ENCODE data around the gene ZNF778.

The ZNF778 gene

GRCh38 chr16:89197633-89198416, 19.7 kb upstream of the ZNF778 start:
- ATAC-seq (ENCODE audit: low read depth) (no peak), DNase-seq (ENCODE audit: low spot score) (peak; percentile 66)
- no peak overlapping the region for H3K27ac ChIP-seq (ENCODE audit: poor library complexity, severe bottlenecking)
- no peaks in the 10 kb centered on the region for H3K9me3 ChIP-seq (ENCODE audit: severe bottlenecking)
- H3K36me3 ChIP-seq (ENCODE audit: low read depth), result no peaks in the 10 kb centered on the region
- no peak overlapping the region for H3K4me3 ChIP-seq (ENCODE audit: severe bottlenecking)
- peaks cover 24% of the 10 kb centered on the region for H3K27me3 ChIP-seq (ENCODE audit: insufficient read depth, poor library complexity, severe bottlenecking)
- no peak for TF ChIP-seq CTCF (IDR thresholded peaks at IDR 0.05; ENCODE audit: poor library complexity, severe bottlenecking)
- H3K4me1 ChIP-seq (ENCODE audit: insufficient read depth, poor library complexity, severe bottlenecking), result no peaks in the 10 kb centered on the region

GRCh38 chr16:89198417-89199240, 18.9 kb upstream of the ZNF778 start:
- Histone ChIP-seq H3K27ac (ENCODE audit: poor library complexity, severe bottlenecking) (no peak overlapping the region), H3K4me3 (ENCODE audit: severe bottlenecking) (no peak overlapping the region), H3K9me3 (ENCODE audit: severe bottlenecking) (no peaks in the 10 kb centered on the region), H3K36me3 (ENCODE audit: low read depth) (no peaks in the 10 kb centered on the region), H3K27me3 (ENCODE audit: insufficient read depth, poor library complexity, severe bottlenecking) (peaks cover 32% of the 10 kb centered on the region), H3K4me1 (ENCODE audit: insufficient read depth, poor library complexity, severe bottlenecking) (no peaks in the 10 kb centered on the region)
- no peak for TF ChIP-seq CTCF (IDR thresholded peaks at IDR 0.05; ENCODE audit: poor library complexity, severe bottlenecking)
- no peak for ATAC-seq (ENCODE audit: low read depth)
- peak; percentile 73 for DNase-seq (ENCODE audit: low spot score)

GRCh38 chr16:89199241-89200123, 18.0 kb upstream of the ZNF778 start:
- Histone ChIP-seq H3K36me3 (ENCODE audit: low read depth) (no peaks in the 10 kb centered on the region), H3K4me3 (ENCODE audit: severe bottlenecking) (no peak overlapping the region), H3K9me3 (ENCODE audit: severe bottlenecking) (no peaks in the 10 kb centered on the region), H3K27me3 (ENCODE audit: insufficient read depth, poor library complexity, severe bottlenecking) (peaks cover 39% of the 10 kb centered on the region), H3K4me1 (ENCODE audit: insufficient read depth, poor library complexity, severe bottlenecking) (no peaks in the 10 kb centered on the region), H3K27ac (ENCODE audit: poor library complexity, severe bottlenecking) (no peak overlapping the region)
- DNase-seq (ENCODE audit: low spot score) (peak; percentile 65), ATAC-seq (ENCODE audit: low read depth) (no peak)
- TF ChIP-seq CTCF (IDR thresholded peaks at IDR 0.05; ENCODE audit: poor library complexity, severe bottlenecking), result no peak

- Histone ChIP-seq H3K9me3 (ENCODE audit: severe bottlenecking) (no peaks in the 10 kb centered on the region), H3K4me1 (ENCODE audit: insufficient read depth, poor library complexity, severe bottlenecking) (no peaks in the 10 kb centered on the region), H3K27ac (ENCODE audit: poor library complexity, severe bottlenecking) (no peak within 1 kb of the TSS), H3K36me3 (ENCODE audit: low read depth) (no peaks in the 10 kb centered on the region), H3K27me3 (ENCODE audit: insufficient read depth, poor library complexity, severe bottlenecking) (peaks cover 39% of the 10 kb centered on the region), H3K4me3 (ENCODE audit: severe bottlenecking) (peak within 1 kb of the TSS; percentile 42)
- TF ChIP-seq CTCF (IDR thresholded peaks at IDR 0.05; ENCODE audit: poor library complexity, severe bottlenecking), result no peak
- peak; percentile 62 for DNase-seq (ENCODE audit: low spot score)
- no peak for ATAC-seq (ENCODE audit: low read depth)
These were observed 17.2 kb upstream of the ZNF778 start, which contains the start of gene SLC22A31 for GRCh38 chr16:89200124-89200849. Gene SLC22A31 (minus strand): TSS chr16:89200537. CDS start chr16:89200501, 36 bp downstream.
